H4 (cell line): ENCODE results near the gene ARL8B. TPM values are rescaled to one million over a fixed set of nuclear protein-coding genes. Genes with fewer than 3 reads are reported as not detected.

Experiments
- DNase-seq: peaks from one replicate; pipeline ENCODE4 v3.0.0-alpha.2; 2015; ENCODE audit warnings: low spot score
- total RNA-seq: library from RNA; depleted of rRNA; stranded (reverse); fragments of >200 nt; shearing (Covaris generic); gene quantifications from 2 replicates; pipeline ENCODE4 v1.2.3, GENCODE V29; 2014; rRNA removed

ARL8B gene
- total RNA-seq, 1 experiment from 2014 or later, result 49.3 TPM

GRCh38 chr3:5212628-5213573 lies 90.8 kb downstream of the ARL8B start:
- DNase-seq, result no peak

- no peak for DNase-seq
Measured at GRCh38 chr3:5213574-5213966, 91.5 kb downstream of the ARL8B start.

GRCh38 chr3:5214352-5214751 lies 92.3 kb downstream of the ARL8B start:
- DNase-seq, result no peak

GRCh38 chr3:5217824-5218595 lies 95.9 kb downstream of the ARL8B start:
- no peak for DNase-seq

GRCh38 chr3:5218815-5219214 lies 96.7 kb downstream of the ARL8B start:
- no peak for DNase-seq

GRCh38 chr3:5219216-5219615 lies 97.1 kb downstream of the ARL8B start:
- DNase-seq, result no peak

GRCh38 chr3:5220193-5220592 lies 98.1 kb downstream of the ARL8B start:
- DNase-seq, result no peak

GRCh38 chr3:5220667-5221431 lies 98.8 kb downstream of the ARL8B start:
- DNase-seq, result no peak

GRCh38 chr3:5221701-5222100 lies 99.6 kb downstream of the ARL8B start:
- no peak for DNase-seq

GRCh38 chr3:5222283-5223005 lies 100.4 kb downstream of the ARL8B start:
- no peak for DNase-seq

GRCh38 chr3:5226783-5227182 lies 104.7 kb downstream of the ARL8B start:
- DNase-seq, result no peak

GRCh38 chr3:5227812-5228211 lies 105.7 kb downstream of the ARL8B start:
- DNase-seq, result no peak

GRCh38 chr3:5229414-5229813 lies 107.3 kb downstream of the ARL8B start:
- DNase-seq, result no peak

Other genes starting within 250 kb of the ARL8B start
- gene BHLHE40, start 142.9 kb upstream of the ARL8B start, total RNA-seq, result 28.0 and 38.3 TPM in 2 replicates
- gene EDEM1, start 65.4 kb downstream of the ARL8B start, total RNA-seq, result 13.0 and 17.5 TPM in 2 replicates